Activated CD4-positive, alpha-beta memory T cell treated with anti-CD3 and anti-CD28 coated beads, Interleukin-2, amount 10 ng/mL, durations not matched to agents 7 days and 5 days (primary cell): ENCODE data around the gene SCAMP2. TPM values are rescaled to one million over a fixed set of nuclear protein-coding genes. Genes with fewer than 3 reads are reported as not detected.
A peak's percentile ranks its signal among the peaks of the same experiment; 100 is the strongest.

Source experiments
- CTCF ChIA-PET: fragments of 350-600 bp; sonication (Branson Sonifier 250); formaldehyde crosslinking; loops from one replicate; lab custom pipeline; 2021; ENCODE audit warnings: antibody characterized with exemption, inconsistent platforms; lab: Charles Lee
- POLR2A ChIA-PET: fragments of 350-600 bp; sonication (Branson Sonifier 250); formaldehyde crosslinking; loops from one replicate; lab custom pipeline; 2021; ENCODE audit warnings: antibody characterized with exemption; lab: Charles Lee
- DNase-seq: peaks from one replicate; pipeline ENCODE4 v3.0.0-alpha.2; 2020
- H3K27ac Mint-ChIP-seq: one replicate; pipeline ENCODE4 v1.8.0; 2021; ENCODE audit warnings: mild to moderate bottlenecking, mixed read lengths
- H3K27me3 Mint-ChIP-seq: one replicate; pipeline ENCODE4 v1.8.0; 2021; ENCODE audit warnings: mixed read lengths
- H3K36me3 Mint-ChIP-seq: one replicate; pipeline ENCODE4 v1.8.0; 2021; ENCODE audit warnings: low read depth, mixed read lengths
- H3K4me1 Mint-ChIP-seq: one replicate; pipeline ENCODE4 v1.8.0; 2021; ENCODE audit warnings: mixed read lengths
- H3K4me3 Mint-ChIP-seq: one replicate; pipeline ENCODE4 v1.8.0; 2021; ENCODE audit warnings: mild to moderate bottlenecking, mixed read lengths
- H3K9me3 Mint-ChIP-seq: one replicate; pipeline ENCODE4 v1.8.0; 2021; ENCODE audit warnings: mixed read lengths
- total RNA-seq, 2 experiments: library from RNA; stranded (reverse); gene quantifications; one replicate each; pipeline ENCODE4 v1.2.3, GENCODE V29; 2021

Gene SCAMP2
- total RNA-seq, 2 experiments from 2014 or later: 144 to 156 TPM

DNA sequence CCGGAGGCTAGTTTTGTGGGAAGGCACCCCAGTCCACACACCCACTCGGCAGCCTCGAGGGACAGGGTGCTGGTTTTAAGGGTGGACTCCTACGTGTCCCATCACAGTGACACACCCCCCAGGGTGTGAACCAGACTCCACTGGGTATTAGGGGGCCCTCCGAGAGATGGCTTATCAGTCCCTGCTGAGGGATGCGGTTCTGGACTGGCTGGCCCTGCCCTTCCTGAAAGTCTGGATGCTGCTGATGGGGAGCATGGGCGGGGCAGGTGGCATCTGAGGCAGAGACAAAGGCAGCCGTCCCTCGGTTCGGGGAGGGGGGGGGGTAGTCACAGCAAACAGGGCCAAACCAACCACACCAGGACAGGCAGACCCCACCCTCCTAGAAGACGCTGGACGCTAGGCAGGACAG is 29.3 kb downstream of the SCAMP2 start:
- Mint-ChIP-seq H3K9me3 (no peaks in the 10 kb centered on the region), H3K4me3 (peak overlapping the region; percentile 81), H3K4me1 (peaks cover 68% of the 10 kb centered on the region), H3K36me3 (peaks cover 61% of the 10 kb centered on the region), H3K27me3 (no peaks in the 10 kb centered on the region), H3K27ac (peak overlapping the region; percentile 98)
- ChIA-PET CTCF (interaction anchor here (0.8 to 3.6 kb wide), 14 partner anchors 12 to 203 kb away, joined by 3 to 49 read pairs (median 4); partner anchors contain the start of gene CSK), POLR2A (interaction anchor here (0.9 to 4.9 kb wide), 11 partner anchors 8 to 303 kb away, joined by 4 to 66 read pairs (median 8); partner anchors contain the start of genes ARID3B, FAM219B and MPI)
- DNase-seq: peak; percentile 24

DNA sequence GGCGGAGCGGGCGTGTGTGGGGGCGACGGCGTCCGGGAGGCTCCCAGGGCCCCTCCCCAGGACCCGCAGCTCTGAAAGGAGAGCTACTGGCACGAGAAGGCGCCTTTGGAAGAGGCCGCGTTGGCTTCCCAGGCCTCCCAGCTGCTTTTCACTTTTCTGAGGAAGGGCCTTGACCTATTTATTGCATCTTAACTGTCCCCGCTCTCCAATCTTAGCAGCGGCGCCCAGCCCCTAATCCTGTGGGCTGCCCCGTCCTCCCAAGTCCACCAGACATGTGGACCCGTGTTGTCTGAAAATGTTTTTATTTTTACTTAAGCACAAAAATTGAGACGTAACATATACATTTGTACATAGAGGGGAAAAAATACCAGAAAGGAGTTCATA is 29.7 kb downstream of the SCAMP2 start:
- H3K27me3 Mint-ChIP-seq: no peaks in the 10 kb centered on the region
- peaks cover 64% of the 10 kb centered on the region for H3K4me1 Mint-ChIP-seq
- DNase-seq: no peak
- POLR2A ChIA-PET: interaction anchor here (0.9 to 4.9 kb wide), 10 partner anchors 9 to 302 kb away, joined by 3 to 66 read pairs (median 6); partner anchors contain the start of genes ARID3B, COX5A, FAM219B and MPI
- H3K36me3 Mint-ChIP-seq: peaks cover 59% of the 10 kb centered on the region
- H3K9me3 Mint-ChIP-seq: no peaks in the 10 kb centered on the region
- peak overlapping the region; percentile 98 for H3K27ac Mint-ChIP-seq
- CTCF ChIA-PET: interaction anchor here (0.8 to 3.6 kb wide), 10 partner anchors 15 to 202 kb away, joined by 3 to 49 read pairs (median 6); no protein-coding TSS in a partner anchor
- H3K4me3 Mint-ChIP-seq: peak overlapping the region; percentile 81

DNA sequence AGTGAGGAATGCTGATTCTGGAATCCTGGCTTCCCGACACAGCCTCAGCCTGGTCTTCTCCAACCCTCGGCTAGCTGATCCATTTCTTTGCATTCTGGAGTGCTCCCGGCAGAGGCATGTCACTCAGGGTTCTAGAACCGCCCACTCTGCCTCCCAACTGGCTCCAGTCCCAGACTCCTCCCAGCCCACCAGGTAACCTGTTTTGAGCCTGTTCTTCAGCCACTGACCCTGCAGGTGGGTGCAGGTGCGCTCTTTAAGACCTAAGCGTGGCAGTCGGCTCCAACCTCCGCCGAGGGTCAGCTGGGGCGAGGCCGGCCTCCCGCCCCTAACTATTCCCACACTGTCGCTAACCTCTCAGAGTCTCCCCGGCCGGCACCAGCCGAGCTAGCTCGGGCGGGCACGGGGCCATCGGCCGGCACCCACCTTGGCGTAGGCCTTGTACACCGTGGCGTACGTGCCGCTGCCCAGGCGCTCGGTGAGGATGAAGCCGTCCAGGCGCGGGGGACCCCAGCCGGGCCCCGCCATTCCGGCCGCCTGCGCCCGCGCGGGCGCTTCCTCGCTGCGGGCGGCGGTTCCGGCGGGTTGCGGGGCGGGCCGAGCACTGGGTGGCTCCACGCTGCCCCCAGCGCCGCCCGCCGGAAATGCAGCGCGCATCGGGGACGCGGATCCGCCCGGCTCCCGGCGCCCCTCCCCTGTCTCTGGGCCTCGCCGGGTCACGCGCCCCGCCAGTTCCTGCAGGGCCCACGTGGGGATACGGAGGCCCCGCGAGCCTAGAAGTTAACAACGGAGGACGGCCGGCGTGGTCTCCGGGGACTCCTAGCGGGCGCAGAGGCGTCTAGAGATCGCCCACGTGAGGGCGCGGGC is 30.4 kb downstream of the SCAMP2 start, which contains the start of gene ULK3:
TSS of gene ULK3 (minus strand) at position 576 of the 864 bp plus-strand sequence. CDS start at position 525, 51 bp downstream.
- Mint-ChIP-seq H3K27ac (peak within 1 kb of the TSS; percentile 98), H3K9me3 (no peaks in the 10 kb centered on the region), H3K36me3 (peaks cover 55% of the 10 kb centered on the region), H3K4me1 (peaks cover 63% of the 10 kb centered on the region), H3K4me3 (peak within 1 kb of the TSS; percentile 91), H3K27me3 (no peaks in the 10 kb centered on the region)
- POLR2A ChIA-PET: interaction anchor here (0.9 to 4.9 kb wide), 13 partner anchors 9 to 95 kb away, joined by 3 to 66 read pairs (median 4); partner anchors contain the start of genes COX5A, FAM219B and MPI
- DNase-seq: peak; percentile 95
- CTCF ChIA-PET: interaction anchor here (0.8 to 3.6 kb wide), 12 partner anchors 16 to 202 kb away, joined by 3 to 49 read pairs (median 4); no protein-coding TSS in a partner anchor

DNA sequence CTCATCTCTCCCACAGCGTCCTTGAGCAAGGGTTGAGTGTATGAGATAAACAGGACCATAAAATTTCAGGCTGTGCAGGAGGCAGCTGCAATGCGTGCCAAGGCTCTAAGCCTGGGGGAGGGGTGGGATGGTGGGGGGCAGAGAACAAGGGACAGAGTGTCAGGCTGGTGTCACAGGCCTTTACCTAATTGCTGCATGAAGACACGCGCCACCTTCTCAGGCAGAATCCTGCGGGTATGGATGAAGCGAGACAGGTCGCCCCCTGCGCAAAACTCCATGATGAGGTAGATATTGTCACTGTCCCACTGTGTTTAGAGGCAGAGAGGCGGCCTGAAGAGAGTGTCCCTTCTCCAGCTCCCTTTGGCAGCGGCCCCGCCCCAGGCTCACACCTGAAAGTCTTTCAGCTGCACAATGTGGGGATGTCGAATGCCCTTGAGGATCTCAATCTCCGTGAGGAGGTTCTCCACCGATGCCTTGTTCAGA is 31.2 kb downstream of the SCAMP2 start:
- peak overlapping the region; percentile 91 for H3K4me3 Mint-ChIP-seq
- H3K27ac Mint-ChIP-seq: peak overlapping the region; percentile 81
- no peak for DNase-seq
- H3K4me1 Mint-ChIP-seq: peaks cover 57% of the 10 kb centered on the region
- no peaks in the 10 kb centered on the region for H3K9me3 Mint-ChIP-seq
- ChIA-PET POLR2A (interaction anchor here (0.5 to 4.9 kb wide), 9 partner anchors 27 to 285 kb away, joined by 3 to 66 read pairs (median 6); partner anchors contain the start of genes COX5A, FAM219B and MPI), CTCF (interaction anchor here (1.1 to 3.6 kb wide), 8 partner anchors 17 to 109 kb away, joined by 3 to 49 read pairs (median 8); no protein-coding TSS in a partner anchor)
- no peaks in the 10 kb centered on the region for H3K27me3 Mint-ChIP-seq
- peaks cover 51% of the 10 kb centered on the region for H3K36me3 Mint-ChIP-seq

DNA sequence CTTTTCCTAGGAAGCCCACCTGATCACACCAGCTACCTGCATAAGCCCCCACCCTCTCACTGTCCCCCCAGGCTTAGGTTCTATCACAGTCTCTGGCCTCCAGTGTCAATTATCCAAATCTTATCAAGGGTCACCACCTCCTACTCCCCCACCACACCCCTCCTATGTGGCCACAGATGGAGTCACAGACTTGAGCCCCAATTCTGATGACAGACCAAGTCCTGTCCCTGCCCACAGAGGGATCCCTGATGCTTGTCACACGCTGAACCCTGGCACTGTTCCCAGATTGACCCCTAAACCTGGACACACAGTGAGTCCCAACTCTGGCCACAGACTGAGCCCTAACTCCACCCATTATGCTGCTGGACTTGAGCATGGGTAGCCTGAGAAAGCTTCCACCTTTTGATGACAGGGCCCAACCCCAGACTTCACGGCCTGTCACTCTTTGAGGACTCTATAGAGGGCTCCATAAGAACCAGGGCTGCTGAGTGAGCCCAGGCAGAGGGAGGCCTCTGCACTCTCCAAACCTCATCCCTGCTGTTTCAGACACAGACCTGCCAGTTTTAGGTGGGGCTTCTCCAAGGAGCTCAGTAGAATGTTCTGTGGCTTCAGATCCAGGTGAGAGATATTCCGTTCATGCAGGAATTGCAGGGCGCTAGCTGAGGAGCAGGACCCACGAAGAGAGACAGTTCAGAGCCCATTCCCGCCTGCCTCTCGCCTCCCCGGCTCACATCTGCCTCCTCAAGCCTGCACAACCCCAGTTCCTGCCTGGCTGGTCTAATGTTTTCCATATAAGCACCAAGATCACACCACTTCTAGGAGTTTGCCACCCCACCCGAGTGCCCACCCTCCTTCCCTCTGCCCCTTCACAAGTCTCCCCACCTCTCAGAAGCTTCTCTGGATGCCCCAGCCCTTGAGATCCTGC is 32.1 kb downstream of the SCAMP2 start:
- peaks cover 53% of the 10 kb centered on the region for H3K36me3 Mint-ChIP-seq
- H3K27me3 Mint-ChIP-seq: no peaks in the 10 kb centered on the region
- no peak for DNase-seq
- H3K27ac Mint-ChIP-seq: peak overlapping the region; percentile 62
- H3K9me3 Mint-ChIP-seq: no peaks in the 10 kb centered on the region
- H3K4me3 Mint-ChIP-seq: peak overlapping the region; percentile 91
- CTCF ChIA-PET: interaction anchor here (0.6 to 2.5 kb wide), 4 partner anchors 61 to 110 kb away, joined by 3 to 11 read pairs (median 4); no protein-coding TSS in a partner anchor
- peaks cover 53% of the 10 kb centered on the region for H3K4me1 Mint-ChIP-seq
- POLR2A ChIA-PET: interaction anchor here (0.5 to 4.9 kb wide), 7 partner anchors 10 to 284 kb away, joined by 3 to 66 read pairs (median 3); partner anchors contain the start of gene MPI

DNA sequence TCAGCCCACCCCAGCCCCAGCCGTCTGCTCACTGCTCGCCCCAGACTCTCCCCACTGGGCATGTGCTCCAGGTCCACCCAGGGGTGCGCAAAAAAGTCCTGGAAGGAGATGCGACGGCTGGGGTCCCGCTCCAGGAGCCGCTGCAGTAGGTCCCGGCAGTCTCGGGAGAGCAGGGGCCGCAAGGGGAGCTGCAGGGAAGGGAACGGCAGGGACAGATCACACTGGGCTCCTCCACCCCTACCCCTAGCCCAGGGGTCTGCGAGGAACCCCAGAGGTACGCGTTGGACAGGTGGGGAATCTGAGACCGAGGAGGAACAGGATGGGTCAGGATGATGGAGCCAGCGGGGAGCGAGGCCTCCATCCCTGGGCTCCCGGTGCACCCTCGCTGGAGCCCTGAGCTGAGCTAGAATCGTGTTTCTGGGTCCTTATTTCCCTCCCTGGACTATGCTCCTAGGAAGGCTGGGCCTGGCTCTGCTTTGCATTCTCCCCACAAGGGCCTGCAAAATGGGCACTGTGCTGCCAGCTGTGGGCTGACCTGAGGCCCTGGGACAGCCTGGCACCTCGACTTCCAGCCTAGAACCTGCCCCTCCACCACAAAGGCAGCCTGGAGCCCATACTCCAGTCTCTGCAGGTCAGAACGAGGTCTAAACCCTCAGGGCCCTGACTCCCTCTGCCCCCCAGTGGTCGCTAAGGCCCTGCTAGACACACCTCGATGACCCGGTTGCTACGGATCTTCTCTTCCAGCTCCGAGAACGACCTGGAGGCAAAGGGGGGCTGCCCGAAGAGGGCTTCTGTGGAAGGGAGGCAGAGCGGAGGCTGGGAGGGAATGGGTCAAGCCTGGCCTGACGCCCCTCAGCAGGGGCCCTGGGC is 33.4 kb downstream of the SCAMP2 start:
- Mint-ChIP-seq H3K36me3 (peaks cover 53% of the 10 kb centered on the region), H3K4me3 (no peak overlapping the region), H3K9me3 (no peaks in the 10 kb centered on the region), H3K27ac (no peak overlapping the region), H3K27me3 (no peaks in the 10 kb centered on the region), H3K4me1 (peaks cover 39% of the 10 kb centered on the region)
- no peak for DNase-seq
- CTCF ChIA-PET: interaction anchor here (2.5 kb wide), 1 partner anchor 62 kb away, joined by 11 read pairs; no protein-coding TSS in a partner anchor
- POLR2A ChIA-PET: interaction anchor here (1.1 to 1.2 kb wide), 2 partner anchors 9 to 223 kb away, joined by 3 to 4 read pairs; no protein-coding TSS in a partner anchor

DNA sequence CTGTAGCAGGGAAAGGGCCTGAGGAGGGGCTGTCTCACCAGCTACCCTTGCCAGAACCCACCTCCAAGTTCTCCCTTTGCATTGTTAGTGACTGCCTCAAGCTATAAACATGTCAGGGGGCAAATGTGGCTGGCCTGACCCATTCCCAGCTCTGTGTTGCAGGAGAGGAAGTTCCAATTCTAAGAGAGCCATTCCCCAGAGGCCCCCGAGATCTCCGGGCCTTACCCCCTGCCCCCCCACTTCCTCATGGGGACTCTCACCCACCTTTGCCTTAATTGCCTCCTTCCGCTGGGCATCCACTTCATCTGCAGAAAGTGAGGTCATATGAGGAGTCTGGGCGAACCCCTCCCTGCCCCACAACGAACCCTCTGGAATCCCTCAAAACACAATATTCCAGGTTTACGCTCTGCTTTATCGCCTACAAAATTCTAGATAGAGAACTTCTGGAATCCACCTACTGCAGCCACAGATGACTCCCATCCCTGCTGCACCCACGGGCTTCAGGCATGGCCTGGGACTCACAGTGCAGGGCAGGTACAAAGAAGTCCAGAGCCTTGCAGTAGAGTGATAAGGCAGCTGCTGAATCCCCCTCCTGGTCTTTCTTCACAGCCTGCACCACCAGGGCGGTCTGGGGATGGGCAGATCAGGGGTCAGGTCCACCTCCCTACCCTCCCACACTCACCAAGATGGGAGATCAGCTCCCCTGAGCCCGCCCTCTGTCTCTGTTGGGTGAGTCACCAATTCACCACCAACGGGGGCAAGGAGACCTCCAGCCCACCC is 34.2 kb downstream of the SCAMP2 start:
- no peak overlapping the region for H3K27ac Mint-ChIP-seq
- H3K27me3 Mint-ChIP-seq: no peaks in the 10 kb centered on the region

DNA sequence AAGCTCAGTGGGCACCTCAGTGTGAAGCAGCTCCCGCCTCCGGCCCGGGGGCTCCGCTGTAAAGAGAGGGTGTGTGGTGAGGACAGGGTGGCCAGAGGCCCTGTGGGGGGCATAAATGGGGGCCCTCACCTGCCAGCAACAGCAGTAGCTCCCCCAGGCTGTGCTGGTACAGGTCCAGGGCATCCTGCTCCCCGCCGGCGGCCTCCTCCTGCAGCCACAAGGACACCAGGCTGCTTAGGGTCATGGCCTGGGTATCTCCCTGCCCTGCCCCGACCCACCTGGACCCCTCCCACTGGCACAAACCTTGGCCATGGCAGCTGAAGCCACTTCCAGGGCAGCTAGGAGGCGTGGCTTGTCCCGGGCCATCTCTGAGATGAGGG is 35.0 kb downstream of the SCAMP2 start:
- Mint-ChIP-seq H3K36me3 (peaks cover 45% of the 10 kb centered on the region), H3K27me3 (no peaks in the 10 kb centered on the region), H3K4me1 (peaks cover 25% of the 10 kb centered on the region), H3K4me3 (no peak overlapping the region), H3K9me3 (no peaks in the 10 kb centered on the region), H3K27ac (no peak overlapping the region)
- no peak for DNase-seq
- ChIA-PET CTCF (interaction anchor here (0.7 to 2.1 kb wide), 6 partner anchors 8 to 134 kb away, joined by 3 to 11 read pairs (median 3); partner anchors contain the start of gene FAM219B), POLR2A (interaction anchor here (1.1 kb wide), 1 partner anchor 18 kb away, joined by 3 read pairs; no protein-coding TSS in a partner anchor)

More for the DNA sequence above, 34.2 kb downstream of the SCAMP2 start:
- POLR2A ChIA-PET: interaction anchor here (1.1 kb wide), 1 partner anchor 18 kb away, joined by 3 read pairs; no protein-coding TSS in a partner anchor
- Mint-ChIP-seq H3K4me1 (peaks cover 31% of the 10 kb centered on the region), H3K36me3 (peaks cover 47% of the 10 kb centered on the region), H3K4me3 (no peak overlapping the region), H3K9me3 (no peaks in the 10 kb centered on the region)
- no peak for DNase-seq
- CTCF ChIA-PET: interaction anchor here (1.0 to 2.5 kb wide), 5 partner anchors 9 to 68 kb away, joined by 3 to 11 read pairs (median 3); no protein-coding TSS in a partner anchor

DNA sequence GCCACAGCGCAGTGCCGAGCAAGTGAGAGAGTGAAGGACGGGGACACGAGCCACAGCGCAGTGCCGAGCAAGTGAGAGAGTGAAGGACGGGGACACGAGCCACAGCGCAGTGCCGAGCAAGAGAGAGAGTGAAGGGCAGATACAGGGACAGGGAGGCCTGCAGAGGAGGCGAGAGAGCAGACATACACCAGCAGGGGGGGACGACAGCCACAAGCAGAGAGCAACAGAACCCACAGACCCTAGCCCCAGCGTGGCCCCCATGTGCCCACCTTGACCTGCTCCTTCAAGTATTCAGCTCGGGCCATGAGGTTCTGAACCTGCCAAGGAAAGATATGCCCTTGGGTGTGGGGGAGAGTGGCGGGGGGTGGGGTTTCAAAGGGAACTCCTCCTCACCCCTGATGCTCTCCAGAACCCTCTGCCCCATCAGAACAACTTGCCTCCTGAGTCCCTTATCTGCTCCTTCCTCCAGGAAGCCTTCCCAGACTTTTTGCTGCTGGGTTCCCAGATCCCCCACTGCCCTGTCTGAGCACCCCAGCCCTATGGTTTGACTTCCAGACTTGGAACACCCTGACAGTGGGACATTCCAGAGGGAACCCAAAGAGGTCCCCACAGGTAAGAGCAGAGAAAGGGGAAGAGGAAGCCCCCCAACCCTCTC is 35.6 kb downstream of the SCAMP2 start:
- no peak overlapping the region for H3K27ac Mint-ChIP-seq
- POLR2A ChIA-PET: interaction anchor here (1.1 to 1.4 kb wide), 2 partner anchors 19 to 45 kb away, joined by 3 read pairs; no protein-coding TSS in a partner anchor

More for the DNA sequence above, 35.6 kb downstream of the SCAMP2 start:
- Mint-ChIP-seq H3K27me3 (no peaks in the 10 kb centered on the region), H3K36me3 (peaks cover 44% of the 10 kb centered on the region), H3K4me1 (peaks cover 23% of the 10 kb centered on the region), H3K4me3 (no peak overlapping the region), H3K9me3 (no peaks in the 10 kb centered on the region)
- no peak for DNase-seq
- CTCF ChIA-PET: interaction anchor here (0.6 to 2.1 kb wide), 7 partner anchors 20 to 237 kb away, joined by 3 to 11 read pairs (median 4); partner anchors contain the start of gene FAM219B
